Effector memory CD8-positive, alpha-beta T cell (primary cell): ENCODE results near the gene LAMB4.

Source experiments
- ATAC-seq: fragments of 150-1000 bp; cut with Tn5 transposase; replicated peaks from 2 replicates; pipeline ENCODE4 v1.10.0; 2021; ENCODE audit warnings: mild to moderate bottlenecking, moderate library complexity
- DNase-seq, 3 experiments: peaks; one replicate each; pipeline ENCODE4 v3.0.0; 2021
- H3K27ac Mint-ChIP-seq, 2 donors: one replicate each; pipeline ENCODE4 v1.8.0; 2022; ENCODE audit warnings: mild to moderate bottlenecking in 2 of 2, mixed read lengths in 2 of 2, moderate library complexity in 2 of 2
- H3K27me3 Mint-ChIP-seq, 2 donors: one replicate each; pipeline ENCODE4 v1.8.0; 2022; ENCODE audit warnings: mixed read lengths in 2 of 2
- H3K36me3 Mint-ChIP-seq: one replicate; pipeline ENCODE4 v1.8.0; 2022; ENCODE audit warnings: mild to moderate bottlenecking, moderate library complexity, mixed read lengths; ENCODE audit not compliant: insufficient read depth
- H3K4me1 Mint-ChIP-seq, 2 donors: one replicate each; pipeline ENCODE4 v1.8.0; 2022; ENCODE audit warnings: low read depth in 2 of 2, mixed read lengths in 2 of 2
- H3K4me3 Mint-ChIP-seq, 2 donors: one replicate each; pipeline ENCODE4 v1.8.0; 2022; ENCODE audit warnings: mild to moderate bottlenecking in 2 of 2, mixed read lengths in 2 of 2, moderate library complexity in 2 of 2
- H3K9me3 Mint-ChIP-seq, 2 donors: one replicate each; pipeline ENCODE4 v1.8.0; 2022; ENCODE audit warnings: mixed read lengths in 2 of 2

Gene LAMB4

DNA sequence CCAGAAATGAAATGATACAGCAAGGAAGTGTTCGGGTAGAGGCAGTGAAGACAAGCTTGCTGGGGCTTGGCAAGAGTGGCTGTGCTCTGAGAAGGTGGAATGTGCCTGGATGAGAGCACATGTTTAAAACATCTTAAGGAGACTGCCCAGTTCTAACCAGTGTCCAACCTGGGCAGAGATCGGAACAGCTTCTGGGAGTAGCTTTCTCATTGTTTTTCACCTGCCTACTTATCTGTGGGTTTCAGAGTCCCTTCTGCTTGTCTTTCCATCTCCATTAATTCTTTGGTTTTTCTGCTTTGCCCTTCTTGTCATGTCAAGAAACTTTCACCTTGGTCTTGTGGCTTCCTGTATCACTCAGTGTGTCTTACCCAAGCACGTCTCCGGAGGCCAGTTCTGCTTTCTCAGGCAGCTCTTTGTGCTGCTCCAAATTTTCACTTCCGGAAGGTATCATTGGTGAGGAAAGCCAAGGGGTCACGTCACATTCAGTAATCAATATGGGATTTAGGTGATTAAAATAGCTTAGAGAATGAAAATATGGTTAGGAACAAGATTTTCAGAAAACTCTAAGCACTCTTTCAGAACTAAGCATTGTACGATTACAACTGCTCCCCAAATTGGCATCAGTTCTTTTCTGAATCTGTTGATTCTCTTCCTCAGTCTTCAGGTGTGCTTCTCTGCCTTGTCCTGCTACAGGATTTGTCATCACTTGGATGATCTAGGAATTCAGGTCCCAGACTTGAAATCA, 5.5 kb upstream of the LAMB4 start:
- H3K9me3 Mint-ChIP-seq, result no peaks in the 10 kb centered on the region
- peak overlapping the region in 1 of 2 donors; percentile 3 for H3K4me3 Mint-ChIP-seq
- ATAC-seq, result peak; percentile 72
- H3K27me3 Mint-ChIP-seq, result peaks cover 9 to 12% of the 10 kb centered on the region in 2 donors
- H3K27ac Mint-ChIP-seq, result peak overlapping the region in 1 of 2 donors; percentile 26
- H3K36me3 Mint-ChIP-seq, result no peaks in the 10 kb centered on the region
- H3K4me1 Mint-ChIP-seq, result peaks cover 14% of the 10 kb centered on the region in 2 donors
- peak in 1 of 3 experiments; percentile 5 for DNase-seq

DNA sequence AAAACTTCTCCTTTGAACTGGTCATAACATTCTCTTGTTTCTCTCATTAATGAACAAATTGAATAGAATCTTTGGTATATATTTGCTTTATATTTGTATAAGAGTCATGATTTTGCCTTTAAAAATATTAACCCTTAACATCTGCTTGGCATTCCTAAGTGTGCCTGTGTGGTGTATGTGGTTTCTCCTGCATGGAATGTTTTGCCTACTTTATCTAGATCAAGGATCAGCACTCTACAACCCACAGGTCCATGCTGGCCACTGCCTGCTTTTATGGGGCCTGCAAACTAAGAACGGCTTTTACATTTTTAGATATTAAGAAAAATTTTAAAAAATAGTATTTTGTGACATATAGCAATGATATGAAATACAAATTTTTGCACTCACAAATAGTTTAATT, 4.3 kb upstream of the LAMB4 start:
- Mint-ChIP-seq H3K36me3 (no peaks in the 10 kb centered on the region), H3K4me3 (no peak overlapping the region)
- no peak for ATAC-seq

DNA sequence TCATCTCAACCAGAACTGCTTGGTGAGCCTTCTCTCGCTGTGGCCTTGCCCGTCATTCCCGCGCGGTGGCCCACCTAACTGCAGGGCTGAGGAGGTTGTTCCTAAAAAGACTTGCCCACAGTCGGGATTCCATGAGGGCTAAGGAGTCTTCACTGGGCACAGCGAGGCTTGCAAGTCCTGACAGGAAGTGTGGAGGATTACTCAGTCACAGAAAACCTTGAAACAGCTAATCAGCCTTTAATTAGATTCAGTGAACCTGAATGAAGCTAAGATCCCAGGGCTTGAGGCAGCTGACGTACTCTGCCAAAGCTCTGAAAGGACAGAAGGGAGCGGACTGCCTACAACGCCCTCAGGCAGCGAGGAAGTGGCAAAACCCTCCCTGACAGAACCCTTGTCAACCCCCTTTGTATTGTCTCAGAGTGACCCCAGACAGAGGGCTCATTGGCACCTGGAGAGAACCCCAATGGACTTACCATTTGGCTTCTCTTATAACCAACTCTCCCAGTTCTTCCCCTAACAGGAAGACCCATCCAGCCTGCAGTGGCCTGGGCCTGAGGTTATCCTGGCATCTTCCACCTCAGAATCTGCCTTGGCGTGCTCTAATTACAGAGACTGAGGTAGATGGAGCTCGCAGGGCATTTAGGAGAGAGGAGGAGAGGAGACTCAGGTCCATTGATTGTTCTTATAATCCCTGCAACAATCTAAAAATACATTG, 2.5 kb upstream of the LAMB4 start:
- H3K4me1 Mint-ChIP-seq, result peaks cover 14% of the 10 kb centered on the region in 2 donors
- peaks cover 0 to 6% of the 10 kb centered on the region in 2 donors for H3K27me3 Mint-ChIP-seq
- DNase-seq (no peak), ATAC-seq (no peak)
- no peak overlapping the region for H3K27ac Mint-ChIP-seq
- no peaks in the 10 kb centered on the region for H3K9me3 Mint-ChIP-seq
- no peaks in the 10 kb centered on the region for H3K36me3 Mint-ChIP-seq
- no peak overlapping the region for H3K4me3 Mint-ChIP-seq

More for the DNA sequence above, 4.3 kb upstream of the LAMB4 start:
- no peaks in the 10 kb centered on the region for H3K9me3 Mint-ChIP-seq
- H3K27me3 Mint-ChIP-seq, result peaks cover 6 to 9% of the 10 kb centered on the region in 2 donors
- DNase-seq, result no peak
- H3K27ac Mint-ChIP-seq, result no peak overlapping the region
- H3K4me1 Mint-ChIP-seq, result peaks cover 14% of the 10 kb centered on the region in 2 donors

DNA sequence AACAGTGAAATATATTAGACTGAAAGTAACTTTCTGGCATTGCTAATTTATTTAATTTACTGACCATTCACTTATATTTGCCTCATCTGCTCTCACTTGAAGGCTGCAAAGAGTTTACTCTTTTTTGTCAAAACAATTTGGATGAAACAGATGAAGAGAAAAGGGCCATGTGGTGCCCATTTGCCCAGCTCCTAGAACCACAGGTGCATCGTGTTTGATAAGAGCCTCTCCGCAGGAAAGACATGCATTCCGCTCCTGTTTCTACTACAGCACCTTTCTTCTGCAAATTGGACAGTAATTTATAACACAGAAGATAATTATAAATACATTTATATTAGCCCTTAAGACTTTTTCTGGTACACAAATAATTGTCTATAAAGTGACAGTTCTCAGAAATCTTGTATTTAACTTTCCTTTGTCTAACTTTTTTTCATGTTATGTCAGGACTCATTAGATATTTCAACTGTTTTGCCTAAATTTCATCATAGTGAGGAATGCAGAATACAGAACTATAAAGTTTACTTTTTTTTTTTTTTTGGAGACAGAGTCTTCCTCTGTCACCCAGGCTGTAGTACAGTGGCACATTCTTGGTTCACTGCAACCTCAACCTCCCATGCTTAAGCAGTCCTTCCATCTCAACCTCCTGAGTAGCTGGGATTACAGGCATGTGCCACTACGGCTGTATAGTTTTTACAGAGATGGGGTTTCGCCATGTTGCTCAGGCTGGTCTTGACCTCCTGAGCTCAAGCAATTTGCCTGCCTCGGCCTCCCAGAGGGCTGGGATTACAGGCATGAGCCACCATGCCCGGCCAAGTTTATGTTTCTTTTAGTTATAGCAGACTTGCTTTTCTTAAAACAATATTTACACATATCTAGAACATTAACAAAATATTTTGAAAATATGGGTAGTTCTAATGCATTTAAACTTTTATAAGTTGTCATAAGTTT, 869 bp downstream of the LAMB4 start:
- H3K36me3 Mint-ChIP-seq, result no peaks in the 10 kb centered on the region
- peaks cover 0 to 10% of the 10 kb centered on the region in 2 donors for H3K27me3 Mint-ChIP-seq
- H3K4me3 Mint-ChIP-seq, result no peak overlapping the region
- no peak overlapping the region for H3K27ac Mint-ChIP-seq
- no peaks in the 10 kb centered on the region for H3K4me1 Mint-ChIP-seq
- DNase-seq (no peak), ATAC-seq (no peak)
- no peaks in the 10 kb centered on the region for H3K9me3 Mint-ChIP-seq

DNA sequence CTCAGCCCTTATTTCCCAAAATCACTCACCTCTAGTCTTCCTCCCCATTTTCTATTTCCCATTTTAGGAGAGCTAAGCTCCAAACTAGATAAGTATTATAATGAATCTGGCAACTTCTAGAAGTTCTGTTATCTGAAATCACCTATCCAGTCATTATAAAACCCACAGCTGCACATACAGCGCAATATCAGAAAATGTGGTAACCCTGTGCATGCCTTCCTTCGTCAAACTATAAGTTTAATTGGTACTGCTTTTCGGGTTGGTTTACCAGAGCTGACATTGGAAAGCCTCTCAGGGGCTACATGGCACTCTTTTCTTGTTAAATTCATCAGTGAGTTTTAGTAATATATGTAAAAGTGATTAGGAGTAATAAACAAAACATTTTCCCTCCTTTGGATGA, 1.6 kb downstream of the LAMB4 start:
- DNase-seq, result no peak
- Mint-ChIP-seq H3K4me3 (no peak overlapping the region), H3K9me3 (no peaks in the 10 kb centered on the region), H3K36me3 (no peaks in the 10 kb centered on the region), H3K27me3 (peaks cover 0 to 10% of the 10 kb centered on the region in 2 donors), H3K27ac (no peak overlapping the region), H3K4me1 (no peaks in the 10 kb centered on the region)
- ATAC-seq, result no peak

DNA sequence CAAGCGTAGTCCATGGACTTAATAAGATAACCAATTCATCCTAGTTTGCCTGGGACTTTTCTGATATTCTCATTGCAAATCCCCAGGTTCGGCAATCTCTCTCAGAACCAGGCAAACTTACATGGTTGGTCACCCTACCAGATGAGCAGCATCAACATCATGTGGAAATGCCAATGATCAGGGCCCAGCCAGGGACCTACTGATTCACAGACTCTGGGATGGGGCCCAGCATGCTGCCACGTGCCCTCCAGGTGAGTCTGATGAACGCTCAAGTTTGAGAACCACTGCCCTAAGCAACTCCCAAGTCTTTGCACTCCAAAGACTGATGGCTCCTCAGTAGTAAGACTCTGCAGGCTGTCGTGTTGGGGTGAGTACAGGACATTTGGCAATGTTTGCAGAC, 2.7 kb downstream of the LAMB4 start:
- Mint-ChIP-seq H3K36me3 (no peaks in the 10 kb centered on the region), H3K27ac (no peak overlapping the region), H3K27me3 (peaks cover 0 to 10% of the 10 kb centered on the region in 2 donors), H3K4me3 (no peak overlapping the region), H3K4me1 (no peaks in the 10 kb centered on the region), H3K9me3 (no peaks in the 10 kb centered on the region)
- DNase-seq (no peak), ATAC-seq (no peak)

DNA sequence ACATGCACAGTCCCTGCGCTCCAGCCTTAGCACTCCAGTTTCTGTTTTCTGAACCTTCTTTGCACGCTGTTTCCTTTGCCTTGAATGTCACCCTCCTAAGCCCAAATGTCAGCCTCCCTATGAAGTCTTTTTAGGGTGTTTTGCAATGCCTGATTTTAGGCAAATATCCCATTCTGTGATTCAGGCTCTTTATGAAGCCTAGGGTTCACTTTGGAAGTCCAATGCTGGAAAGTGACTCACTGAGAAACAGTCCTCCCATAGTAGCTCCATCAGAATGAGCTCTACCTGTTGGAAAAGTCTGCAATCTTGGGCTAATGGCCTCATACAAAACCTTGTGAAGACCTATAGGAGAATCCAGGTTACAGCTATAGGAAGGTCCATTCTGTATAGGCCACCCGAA, 5.3 kb downstream of the LAMB4 start:
- Mint-ChIP-seq H3K4me3 (no peak overlapping the region), H3K4me1 (no peaks in the 10 kb centered on the region), H3K9me3 (no peaks in the 10 kb centered on the region), H3K36me3 (no peaks in the 10 kb centered on the region), H3K27ac (no peak overlapping the region), H3K27me3 (peaks cover 0 to 10% of the 10 kb centered on the region in 2 donors)
- ATAC-seq (no peak), DNase-seq (no peak)

DNA sequence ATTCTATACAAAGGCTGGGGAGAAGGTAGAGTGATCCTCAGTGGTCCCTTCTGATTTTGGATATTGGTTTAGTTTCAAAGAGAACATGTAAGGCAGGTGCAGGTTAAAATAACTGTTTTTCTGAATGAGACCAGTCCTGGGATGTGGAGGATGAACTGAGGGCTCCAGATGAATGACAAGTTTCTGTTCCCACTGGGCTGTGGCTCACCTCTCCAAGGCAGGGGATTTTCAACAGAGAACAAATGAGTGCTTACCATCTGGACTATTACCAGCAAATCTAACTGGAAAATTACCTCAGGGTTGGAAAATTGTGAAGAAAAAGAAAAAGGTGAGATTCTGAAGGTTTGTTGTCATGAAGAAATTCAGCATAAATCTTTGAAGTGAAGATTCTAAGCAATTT, 8.0 kb downstream of the LAMB4 start:
- no peak for DNase-seq
- Mint-ChIP-seq H3K4me3 (no peak overlapping the region), H3K27ac (no peak overlapping the region), H3K36me3 (no peaks in the 10 kb centered on the region), H3K27me3 (peaks cover 0 to 4% of the 10 kb centered on the region in 2 donors), H3K9me3 (no peaks in the 10 kb centered on the region), H3K4me1 (no peaks in the 10 kb centered on the region)
- no peak for ATAC-seq

DNA sequence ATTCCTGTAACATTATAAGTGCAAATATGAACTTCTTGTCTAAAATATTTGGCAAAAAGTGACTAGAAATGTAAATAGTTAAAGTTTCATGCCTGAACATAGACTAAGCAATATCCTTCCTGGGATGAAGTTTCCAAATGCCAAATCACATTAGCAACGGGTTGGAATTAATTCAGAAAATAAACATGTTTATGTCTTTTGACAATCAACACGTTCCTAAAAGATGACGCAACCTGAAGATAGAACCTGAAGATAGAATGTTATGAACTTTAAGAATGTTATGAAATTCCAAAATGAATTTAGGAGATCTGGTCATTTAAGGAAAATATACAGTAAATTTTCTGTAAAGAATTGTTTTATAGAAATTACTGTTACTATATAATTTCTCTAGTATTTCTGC, 9.2 kb downstream of the LAMB4 start:
- H3K4me3 Mint-ChIP-seq, result no peak overlapping the region
- H3K9me3 Mint-ChIP-seq, result no peaks in the 10 kb centered on the region
- ATAC-seq (no peak), DNase-seq (no peak)
- H3K4me1 Mint-ChIP-seq, result no peaks in the 10 kb centered on the region
- H3K36me3 Mint-ChIP-seq, result no peaks in the 10 kb centered on the region
- H3K27me3 Mint-ChIP-seq, result peaks cover 0 to 4% of the 10 kb centered on the region in 2 donors
- no peak overlapping the region for H3K27ac Mint-ChIP-seq

DNA sequence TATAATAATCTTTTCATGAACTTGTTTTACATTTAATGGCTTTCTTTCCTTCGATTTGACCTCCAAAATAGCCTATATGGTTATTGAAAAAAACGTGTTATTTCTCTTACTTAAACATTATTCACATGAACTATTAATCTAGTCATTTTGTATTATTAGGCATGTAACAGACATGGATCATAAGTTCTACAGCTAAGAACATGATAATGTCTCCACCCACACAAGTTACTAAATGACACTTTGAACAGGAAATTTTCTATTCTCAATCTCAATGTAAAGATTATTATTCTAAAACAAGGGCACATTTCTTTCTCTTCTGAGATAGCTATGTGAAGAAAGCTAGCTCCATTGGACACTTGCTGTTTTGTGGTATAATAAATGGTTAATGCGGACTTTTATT, 10.0 kb downstream of the LAMB4 start:
- Mint-ChIP-seq H3K36me3 (no peaks in the 10 kb centered on the region), H3K4me3 (no peak overlapping the region), H3K27me3 (peaks cover under 1 to 8% of the 10 kb centered on the region in 2 donors), H3K27ac (no peak overlapping the region), H3K9me3 (no peaks in the 10 kb centered on the region), H3K4me1 (no peaks in the 10 kb centered on the region)
- DNase-seq (no peak), ATAC-seq (no peak)

DNA sequence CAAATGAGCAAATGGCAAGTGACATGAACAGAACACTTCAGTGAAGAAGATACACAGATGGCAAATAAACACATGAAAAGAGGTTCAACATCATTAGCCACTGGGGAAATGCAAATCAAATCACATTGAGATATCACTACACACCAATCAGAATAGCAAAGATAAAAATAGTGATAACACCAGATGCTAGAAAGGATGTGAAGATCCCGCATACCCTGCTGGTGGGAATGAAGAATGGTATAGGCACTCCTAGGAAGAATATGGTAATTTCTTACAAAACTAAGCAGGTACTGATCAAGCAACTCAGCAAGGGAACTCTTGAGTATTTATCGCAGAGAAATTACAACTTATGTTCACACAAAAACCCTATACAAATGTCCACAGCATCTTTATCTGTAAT, 11.2 kb downstream of the LAMB4 start:
- H3K27me3 Mint-ChIP-seq, result peaks cover 6 to 8% of the 10 kb centered on the region in 2 donors
- H3K9me3 Mint-ChIP-seq, result no peaks in the 10 kb centered on the region
- no peak overlapping the region for H3K27ac Mint-ChIP-seq
- H3K36me3 Mint-ChIP-seq, result no peaks in the 10 kb centered on the region
- DNase-seq (no peak), ATAC-seq (no peak)
- H3K4me1 Mint-ChIP-seq, result no peaks in the 10 kb centered on the region
- H3K4me3 Mint-ChIP-seq, result no peak overlapping the region

DNA sequence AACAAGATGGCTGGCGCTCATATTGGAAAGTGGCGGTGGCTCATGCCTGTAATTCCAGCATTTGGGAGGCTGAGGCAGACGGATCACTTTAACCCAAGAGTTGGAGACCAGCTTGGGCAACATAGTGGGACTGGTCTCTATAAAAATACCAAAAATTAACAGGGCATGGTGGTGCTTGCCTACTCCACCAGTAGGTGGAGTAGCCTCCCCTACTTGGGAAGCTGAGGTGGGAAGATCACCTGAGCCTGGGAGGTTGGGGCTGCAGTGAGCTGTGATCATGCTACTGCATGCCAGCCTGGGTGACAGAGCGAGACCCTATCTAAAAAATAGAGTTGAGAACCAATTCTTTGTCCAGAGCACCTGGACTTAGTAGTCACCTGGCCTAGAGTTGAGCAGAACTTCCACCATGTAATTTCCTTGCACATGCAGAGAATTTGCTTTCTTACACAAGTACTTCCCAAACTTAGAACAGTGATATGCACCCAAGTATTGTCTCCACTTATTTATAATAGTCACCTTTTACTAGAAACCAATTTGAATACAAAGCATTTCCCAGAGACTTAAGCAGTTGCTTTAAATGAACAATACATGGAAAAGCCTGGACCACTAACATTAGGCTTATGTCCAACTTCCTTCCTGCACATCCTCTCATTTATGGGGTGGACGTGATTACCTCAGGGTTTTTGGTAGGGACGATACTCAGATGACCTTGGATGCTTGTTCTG, 15.9 kb downstream of the LAMB4 start:
- no peak overlapping the region for H3K4me3 Mint-ChIP-seq
- DNase-seq (no peak), ATAC-seq (no peak)
- H3K4me1 Mint-ChIP-seq, result no peaks in the 10 kb centered on the region
- H3K36me3 Mint-ChIP-seq, result no peaks in the 10 kb centered on the region
- peaks cover 6 to 15% of the 10 kb centered on the region in 2 donors for H3K27me3 Mint-ChIP-seq
- no peaks in the 10 kb centered on the region for H3K9me3 Mint-ChIP-seq
- H3K27ac Mint-ChIP-seq, result no peak overlapping the region

DNA sequence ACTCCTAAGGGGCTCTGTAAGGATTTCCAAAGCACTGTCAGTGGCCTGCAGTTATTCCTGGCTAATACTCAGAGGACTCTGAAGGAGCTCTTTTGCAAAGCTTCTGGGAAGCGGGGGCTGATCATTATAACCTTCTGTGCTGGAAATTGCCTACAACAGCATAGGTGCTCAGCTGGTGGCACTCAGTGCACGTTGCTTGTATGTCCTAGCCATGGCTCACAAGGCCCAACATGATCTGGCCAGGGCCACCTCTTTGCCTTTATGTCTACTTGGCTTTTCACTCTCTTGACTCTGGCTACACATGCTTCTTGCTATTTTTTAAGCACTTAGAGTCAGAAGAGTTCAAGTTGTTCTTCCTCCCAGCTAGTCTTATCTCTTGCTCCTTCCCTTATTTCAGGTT, 17.5 kb downstream of the LAMB4 start:
- Mint-ChIP-seq H3K36me3 (no peaks in the 10 kb centered on the region), H3K27me3 (peaks cover 6 to 15% of the 10 kb centered on the region in 2 donors), H3K4me1 (no peaks in the 10 kb centered on the region), H3K4me3 (no peak overlapping the region), H3K9me3 (no peaks in the 10 kb centered on the region), H3K27ac (no peak overlapping the region)
- DNase-seq (no peak), ATAC-seq (no peak)
